Measurements from ENCODE around the gene JPH4.

GRCh38 chr14:23543403-23543802, 35.2 kb downstream of the JPH4 start:
- TF ChIP-seq, protein P1, sequence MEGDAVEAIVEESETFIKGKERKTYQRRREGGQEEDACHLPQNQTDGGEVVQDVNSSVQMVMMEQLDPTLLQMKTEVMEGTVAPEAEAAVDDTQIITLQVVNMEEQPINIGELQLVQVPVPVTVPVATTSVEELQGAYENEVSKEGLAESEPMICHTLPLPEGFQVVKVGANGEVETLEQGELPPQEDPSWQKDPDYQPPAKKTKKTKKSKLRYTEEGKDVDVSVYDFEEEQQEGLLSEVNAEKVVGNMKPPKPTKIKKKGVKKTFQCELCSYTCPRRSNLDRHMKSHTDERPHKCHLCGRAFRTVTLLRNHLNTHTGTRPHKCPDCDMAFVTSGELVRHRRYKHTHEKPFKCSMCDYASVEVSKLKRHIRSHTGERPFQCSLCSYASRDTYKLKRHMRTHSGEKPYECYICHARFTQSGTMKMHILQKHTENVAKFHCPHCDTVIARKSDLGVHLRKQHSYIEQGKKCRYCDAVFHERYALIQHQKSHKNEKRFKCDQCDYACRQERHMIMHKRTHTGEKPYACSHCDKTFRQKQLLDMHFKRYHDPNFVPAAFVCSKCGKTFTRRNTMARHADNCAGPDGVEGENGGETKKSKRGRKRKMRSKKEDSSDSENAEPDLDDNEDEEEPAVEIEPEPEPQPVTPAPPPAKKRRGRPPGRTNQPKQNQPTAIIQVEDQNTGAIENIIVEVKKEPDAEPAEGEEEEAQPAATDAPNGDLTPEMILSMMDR (IDR thresholded peaks at IDR 0.05), result no peak
- TF ChIP-seq POLR2A (IDR thresholded peaks at IDR 0.05), result no peak
- no peak for TF ChIP-seq EP300 (IDR thresholded peaks at IDR 0.05)
- TF ChIP-seq POLR2AphosphoS5 (IDR thresholded peaks at IDR 0.05), result no peak

Data from stomach (tissue), 4 donors.